GM18498 (cell line): Measurements from ENCODE around the gene ARHGAP45.

Source experiments
- ATAC-seq: cut with Tn5 transposase; IDR thresholded peaks from one replicate; pipeline ENCODE4 v1.9.1; 2021; ENCODE audit warnings: mild to moderate bottlenecking, moderate library complexity; ENCODE audit not compliant: unreplicated experiment

Gene ARHGAP45

GRCh38 chr19:1039646-1040475 lies 27.1 kb upstream of the ARHGAP45 start, which contains the start of gene ABCA7:
TSS of gene ABCA7 (plus strand) at chr19:1040107. CDS start at chr19:1041362, 1,255 bp downstream.
- peak; percentile 79 for ATAC-seq

- ATAC-seq = peak; percentile 46
Observed at GRCh38 chr19:1040476-1041271, 26.3 kb upstream of the ARHGAP45 start.

GRCh38 chr19:1041272-1041834 lies 25.6 kb upstream of the ARHGAP45 start:
- ATAC-seq = no peak

GRCh38 chr19:1041835-1042685 lies 24.9 kb upstream of the ARHGAP45 start:
- no peak for ATAC-seq

- no peak for ATAC-seq
Observed at GRCh38 chr19:1042689-1043511, 24.1 kb upstream of the ARHGAP45 start.

GRCh38 chr19:1045247-1045603 lies 21.7 kb upstream of the ARHGAP45 start:
- ATAC-seq = no peak

GRCh38 chr19:1046117-1046626 lies 20.8 kb upstream of the ARHGAP45 start:
- ATAC-seq = no peak

GRCh38 chr19:1046836-1047695 lies 19.9 kb upstream of the ARHGAP45 start:
- no peak for ATAC-seq

- no peak for ATAC-seq
Observed at GRCh38 chr19:1047696-1048147, 19.2 kb upstream of the ARHGAP45 start.

- ATAC-seq = no peak
Observed at GRCh38 chr19:1049106-1049505, 17.9 kb upstream of the ARHGAP45 start.

GRCh38 chr19:1049800-1050199 lies 17.2 kb upstream of the ARHGAP45 start:
- ATAC-seq = no peak

GRCh38 chr19:1050989-1051788 lies 15.8 kb upstream of the ARHGAP45 start:
- ATAC-seq = no peak

GRCh38 chr19:1051791-1052190 lies 15.2 kb upstream of the ARHGAP45 start:
- ATAC-seq = no peak

GRCh38 chr19:1052349-1052975 lies 14.5 kb upstream of the ARHGAP45 start:
- ATAC-seq = no peak

GRCh38 chr19:1053176-1054101 lies 13.5 kb upstream of the ARHGAP45 start:
- no peak for ATAC-seq
